ENCODE data around the gene RIMBP2.

GRCh38 chr12:130458341-130458740, 257.8 kb downstream of the RIMBP2 start:
- TF ChIP-seq CTCF (IDR thresholded peaks at IDR 0.05; ENCODE audit: low read length): no peak
- TF ChIP-seq EZH2 (IDR thresholded peaks at IDR 0.05; ENCODE audit: borderline replicate concordance, low read length): no peak
